ENCODE measurements around the gene DZIP1.

DNA sequence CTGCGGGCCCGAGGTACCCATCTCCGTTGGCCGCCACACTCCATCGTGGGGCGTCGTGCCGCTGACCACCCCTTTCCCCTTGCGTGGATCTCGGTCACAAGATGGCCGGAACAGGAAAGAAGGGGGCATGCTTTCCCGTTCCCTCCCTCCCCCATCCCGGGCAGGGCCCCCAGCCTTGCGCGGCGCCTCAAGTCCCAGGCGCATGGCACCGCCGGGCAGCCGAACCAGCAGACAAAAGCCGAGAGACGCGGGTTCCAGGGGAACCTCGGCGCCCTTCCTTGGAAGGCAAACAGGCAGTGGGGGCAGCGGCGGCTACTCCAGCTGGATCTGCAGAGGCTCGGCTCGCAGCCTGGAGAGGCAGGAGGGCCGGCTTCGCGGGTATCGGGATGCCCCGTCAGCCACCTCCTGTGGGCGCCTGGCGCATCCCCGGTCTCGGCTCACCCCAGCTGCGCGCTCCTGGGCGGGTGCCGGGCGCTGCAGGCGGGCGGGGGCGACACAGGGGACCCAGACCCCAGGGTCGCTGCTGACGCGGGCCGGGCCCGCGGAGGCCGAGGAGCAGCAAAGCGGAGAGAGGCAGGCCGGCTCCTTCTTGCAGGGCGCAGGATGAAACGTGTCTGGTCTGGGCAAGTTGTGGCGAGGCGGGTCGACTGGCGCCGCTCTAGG, 439 bp downstream of the DZIP1 start:
- TF ChIP-seq CTCF (IDR thresholded peaks at IDR 0.05) (no peak), POLR2A (IDR thresholded peaks at IDR 0.05) (no peak)

Data from adrenal gland (tissue), 5 donors.